Endothelial cell of umbilical vein (primary cell): ENCODE measurements around the gene CCDC12. TPM values are rescaled to one million over a fixed set of nuclear protein-coding genes. Genes with fewer than 3 reads are reported as not detected.

Experiments used
- BruUV-seq: library from RNA; stranded (reverse); fragments of 400-500 nt; replicated peaks from 2 replicates; lab custom pipeline; 2021; lab: Mats Ljungman, UMichigan
- CTCF ChIA-PET: fragments of 300-600, 350-600 bp; sonication (Branson Sonifier 250); formaldehyde crosslinking; loops from one replicate; lab custom pipeline; 2021; ENCODE audit warnings: antibody characterized with exemption, inconsistent platforms; lab: Charles Lee
- POLR2A ChIA-PET: fragments of 300-600, 350-600 bp; sonication (Branson Sonifier 250); formaldehyde crosslinking; loops from one replicate; lab custom pipeline; 2021; ENCODE audit warnings: antibody characterized with exemption, inconsistent platforms; lab: Charles Lee
- DNase-seq: peaks from one replicate; pipeline ENCODE4 v3.0.0-alpha.2; 2011; ENCODE audit warnings: low read depth, low spot score
- FAIRE-seq: peaks from 2 replicates; lab custom pipeline; 2011; peaks lifted over from hg19 to GRCh38; lab: Jason Lieb, UNC
- H2AFZ ChIP-seq: 2 replicates; pipeline ENCODE4 v1.6.0; 2012; ENCODE audit warnings: low read depth, low read length, control low read depth, inconsistent platforms
- H3K27ac ChIP-seq: 2 replicates; pipeline ENCODE4 v1.5.1; 2011; ENCODE audit warnings: low read depth, mild to moderate bottlenecking, control low read depth, low read length, moderate library complexity; ENCODE audit not compliant: insufficient read depth
- H3K27me3 ChIP-seq, 2 experiments: 2 replicates each; pipeline versions ENCODE4 v1.6.0 to v1.6.1; 2011; ENCODE audit warnings: low read length in 2 of 2, mixed read lengths in 1 of 2; ENCODE audit not compliant: control insufficient read depth in 2 of 2, insufficient read depth in 2 of 2
- H3K36me3 ChIP-seq, 2 experiments: 2 replicates in 1 of 2; 3 replicates in 1 of 2; pipeline ENCODE4 v1.5.1; 2011; ENCODE audit warnings: low read length in 2 of 2, mild to moderate bottlenecking in 1 of 2, moderate library complexity in 1 of 2; ENCODE audit not compliant: control insufficient read depth in 2 of 2, insufficient read depth in 2 of 2; ENCODE audit errors: extremely low read depth in 1 of 2
- H3K4me1 ChIP-seq: 3 replicates; pipeline ENCODE4 v1.5.1; 2011; ENCODE audit warnings: mild to moderate bottlenecking, low read length; ENCODE audit not compliant: control insufficient read depth, insufficient read depth; ENCODE audit errors: extremely low read depth
- H3K4me2 ChIP-seq: 2 replicates; pipeline ENCODE4 v1.6.1; 2011; ENCODE audit warnings: low read length, control low read depth, mixed read lengths; ENCODE audit not compliant: insufficient read depth
- H3K4me3 ChIP-seq, 3 experiments: fragments of 200-600 bp in 1 of 3; sonication (generic), shearing (Covaris generic) in 1 of 3; replicated peaks in 1 of 3; 2 replicates each; pipeline ENCODE4 v1.5.1; 2011 to 2016; ENCODE audit warnings: control low read depth in 3 of 3, low read length in 3 of 3, mild to moderate bottlenecking in 2 of 3, inconsistent platforms in 1 of 3, low read depth in 1 of 3, moderate library complexity in 1 of 3; ENCODE audit not compliant: insufficient read depth in 1 of 3
- H3K79me2 ChIP-seq: 2 replicates; pipeline ENCODE4 v1.6.0; 2012; ENCODE audit warnings: low read length, inconsistent platforms; ENCODE audit not compliant: control insufficient read depth, insufficient read depth
- H3K9ac ChIP-seq: replicated peaks from 2 replicates; pipeline ENCODE3; 2011; ENCODE audit warnings: low read length, control low read depth; ENCODE audit not compliant: insufficient read depth; ENCODE audit errors: extremely low read depth
- H3K9me1 ChIP-seq: replicated peaks from 3 replicates; pipeline ENCODE4 v1.6.0; 2011; ENCODE audit warnings: mild to moderate bottlenecking, low read length; ENCODE audit not compliant: control insufficient read depth, insufficient read depth; ENCODE audit errors: extremely low read depth
- H3K9me3 ChIP-seq: replicated peaks from 2 replicates; pipeline ENCODE4 v1.5.1; 2012; ENCODE audit warnings: low read length, inconsistent platforms; ENCODE audit not compliant: control insufficient read depth, insufficient read depth
- H4K20me1 ChIP-seq: replicated peaks from 2 replicates; pipeline ENCODE3; 2011; ENCODE audit warnings: mild to moderate bottlenecking, low read length; ENCODE audit not compliant: control insufficient read depth, insufficient read depth; ENCODE audit errors: extremely low read depth
- EZH2 ChIP-seq: IDR thresholded peaks from 2 replicates; pipeline ENCODE4 v1.6.1; 2012; ENCODE audit warnings: borderline replicate concordance, low read depth, mild to moderate bottlenecking, moderate library complexity, low read length, inconsistent platforms; ENCODE audit not compliant: severe bottlenecking
- FOS ChIP-seq: IDR thresholded peaks from 2 replicates; pipeline ENCODE4 v1.6.1; 2011; ENCODE audit warnings: mild to moderate bottlenecking, low read length, moderate library complexity, borderline replicate concordance; ENCODE audit not compliant: insufficient read depth
- GATA2 ChIP-seq: IDR thresholded peaks from 2 replicates; pipeline ENCODE4 v1.7.0; 2011; ENCODE audit warnings: low read depth, mild to moderate bottlenecking, moderate library complexity, mixed read lengths, low read length; ENCODE audit not compliant: insufficient read length, insufficient read depth
- JUN ChIP-seq: IDR thresholded peaks from 2 replicates; pipeline ENCODE4 v1.6.1; 2011; ENCODE audit warnings: borderline replicate concordance, low read depth; ENCODE audit not compliant: insufficient read length, insufficient read depth
- MYC ChIP-seq: IDR thresholded peaks from one replicate; pipeline ENCODE4 v1.6.1; 2011; ENCODE audit warnings: mild to moderate bottlenecking, low read depth, low read length
- POLR2A ChIP-seq: IDR thresholded peaks from 2 replicates; pipeline ENCODE4 v1.6.1; 2012; ENCODE audit warnings: low read depth, mild to moderate bottlenecking, control low read depth, low read length
- POLR2AphosphoS5 ChIP-seq: IDR thresholded peaks from 2 replicates; pipeline ENCODE4 v1.6.1; 2012; ENCODE audit warnings: low read depth, mild to moderate bottlenecking, control low read depth, low read length, moderate library complexity; ENCODE audit not compliant: insufficient read depth
- dilution Hi-C: fragments of 300-500 bp; cut with MboI; formaldehyde crosslinking; loops from one replicate; pipeline ENCODE4 v1.15.0; 2019; ENCODE audit warnings: low sequenced_read_pairs; ENCODE audit not compliant: extremely low pct_ligation_motif_present
- intact Hi-C: fragments of 100-400 bp; cut with micrococcal nuclease; formaldehyde crosslinking; loops from one replicate; pipeline ENCODE4 v1.10.0; 2022
- polyA plus RNA-seq, 4 experiments: library from polyadenylated mRNA; depleted of rRNA in 3 of 4; stranded (reverse) in 3 of 4; unstranded in 1 of 4; fragments of >200 nt; gene quantifications; 2 replicates each; pipeline versions ENCODE4 v1.2.1 to v1.2.3, GENCODE V29; 2011 to 2012; ENCODE audit warnings: missing spikeins in 1 of 4
- total RNA-seq: library from RNA; stranded (reverse); gene quantifications from 2 replicates; pipeline ENCODE4 v1.2.3, GENCODE V29; 2021
- TF ChIP-seq, protein P1 (sequence below), 2 donors: IDR thresholded peaks; 1 replicate in 1 of 2; 2 replicates in 1 of 2; pipeline ENCODE4 v1.5.1; 2011; ENCODE audit warnings: low read length in 2 of 2, mild to moderate bottlenecking in 2 of 2, moderate library complexity in 2 of 2, control low read depth in 1 of 2, inconsistent platforms in 1 of 2, low read depth in 1 of 2; ENCODE audit not compliant: insufficient read depth in 1 of 2; ENCODE audit errors: extremely low read depth in 1 of 2
- TF ChIP-seq, protein P2 (sequence below): IDR thresholded peaks from 2 replicates; pipeline ENCODE4 v1.6.1; 2011; ENCODE audit not compliant: insufficient read depth, insufficient read length

The CCDC12 gene
- total and polyA plus RNA-seq, 2 donors (not counting 3 experiments of a cell fraction or from before 2014, with no cell fraction given), result 35.1 to 50.5 TPM

- Histone ChIP-seq H3K79me2 (peaks cover 2% of the 10 kb centered on the region), H3K4me3 (no peak overlapping the region), H3K9me3 (no peaks in the 10 kb centered on the region), H4K20me1 (no peaks in the 10 kb centered on the region), H3K27ac (no peak overlapping the region), H3K4me1 (peaks cover 11% of the 10 kb centered on the region), H3K9ac (no peak overlapping the region), H3K4me2 (no peak overlapping the region), H3K27me3 (no peaks in the 10 kb centered on the region), H3K9me1 (no peaks in the 10 kb centered on the region), H2AFZ (no peak overlapping the region), H3K36me3 (peaks cover 6 to 19% of the 10 kb centered on the region in 2 experiments)
- dilution Hi-C loops, result no loop called here
- BruUV-seq, result no TSS peak
- FAIRE-seq, result no peak
- ChIA-PET POLR2A (no interaction called here), CTCF (no interaction called here)
- DNase-seq, result no peak
- no peak for TF ChIP-seq FOS
- TF ChIP-seq, protein P1, sequence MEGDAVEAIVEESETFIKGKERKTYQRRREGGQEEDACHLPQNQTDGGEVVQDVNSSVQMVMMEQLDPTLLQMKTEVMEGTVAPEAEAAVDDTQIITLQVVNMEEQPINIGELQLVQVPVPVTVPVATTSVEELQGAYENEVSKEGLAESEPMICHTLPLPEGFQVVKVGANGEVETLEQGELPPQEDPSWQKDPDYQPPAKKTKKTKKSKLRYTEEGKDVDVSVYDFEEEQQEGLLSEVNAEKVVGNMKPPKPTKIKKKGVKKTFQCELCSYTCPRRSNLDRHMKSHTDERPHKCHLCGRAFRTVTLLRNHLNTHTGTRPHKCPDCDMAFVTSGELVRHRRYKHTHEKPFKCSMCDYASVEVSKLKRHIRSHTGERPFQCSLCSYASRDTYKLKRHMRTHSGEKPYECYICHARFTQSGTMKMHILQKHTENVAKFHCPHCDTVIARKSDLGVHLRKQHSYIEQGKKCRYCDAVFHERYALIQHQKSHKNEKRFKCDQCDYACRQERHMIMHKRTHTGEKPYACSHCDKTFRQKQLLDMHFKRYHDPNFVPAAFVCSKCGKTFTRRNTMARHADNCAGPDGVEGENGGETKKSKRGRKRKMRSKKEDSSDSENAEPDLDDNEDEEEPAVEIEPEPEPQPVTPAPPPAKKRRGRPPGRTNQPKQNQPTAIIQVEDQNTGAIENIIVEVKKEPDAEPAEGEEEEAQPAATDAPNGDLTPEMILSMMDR (IDR thresholded peaks at IDR 0.05; ENCODE audit: extremely low read depth in 1 of 2, insufficient read depth in 1 of 2, low read depth in 1 of 2, low read length in 2 of 2), result no peak
- no peak for TF ChIP-seq EZH2
- no peak for TF ChIP-seq POLR2A
- no peak for TF ChIP-seq MYC
- TF ChIP-seq, protein P2, sequence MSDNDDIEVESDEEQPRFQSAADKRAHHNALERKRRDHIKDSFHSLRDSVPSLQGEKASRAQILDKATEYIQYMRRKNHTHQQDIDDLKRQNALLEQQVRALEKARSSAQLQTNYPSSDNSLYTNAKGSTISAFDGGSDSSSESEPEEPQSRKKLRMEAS, result no peak
- no peak for TF ChIP-seq GATA2
- no peak for TF ChIP-seq POLR2AphosphoS5
- no peak for TF ChIP-seq JUN
- intact Hi-C loops, result loop anchor here (10.0 kb wide), 1 partner anchor 356 kb away; no protein-coding TSS in a partner anchor
Measured at GRCh38 chr3:47019201-47019600, 42.7 kb upstream of the CCDC12 start.
